Bone marrow (tissue), 2 donors: Measurements from ENCODE around the gene CCDC86.

Experiments used
- DNase-seq, 2 donors: peaks; one replicate each; lab custom pipeline; 2025; lab: John Stamatoyannopoulos, UW

The CCDC86 gene

DNA sequence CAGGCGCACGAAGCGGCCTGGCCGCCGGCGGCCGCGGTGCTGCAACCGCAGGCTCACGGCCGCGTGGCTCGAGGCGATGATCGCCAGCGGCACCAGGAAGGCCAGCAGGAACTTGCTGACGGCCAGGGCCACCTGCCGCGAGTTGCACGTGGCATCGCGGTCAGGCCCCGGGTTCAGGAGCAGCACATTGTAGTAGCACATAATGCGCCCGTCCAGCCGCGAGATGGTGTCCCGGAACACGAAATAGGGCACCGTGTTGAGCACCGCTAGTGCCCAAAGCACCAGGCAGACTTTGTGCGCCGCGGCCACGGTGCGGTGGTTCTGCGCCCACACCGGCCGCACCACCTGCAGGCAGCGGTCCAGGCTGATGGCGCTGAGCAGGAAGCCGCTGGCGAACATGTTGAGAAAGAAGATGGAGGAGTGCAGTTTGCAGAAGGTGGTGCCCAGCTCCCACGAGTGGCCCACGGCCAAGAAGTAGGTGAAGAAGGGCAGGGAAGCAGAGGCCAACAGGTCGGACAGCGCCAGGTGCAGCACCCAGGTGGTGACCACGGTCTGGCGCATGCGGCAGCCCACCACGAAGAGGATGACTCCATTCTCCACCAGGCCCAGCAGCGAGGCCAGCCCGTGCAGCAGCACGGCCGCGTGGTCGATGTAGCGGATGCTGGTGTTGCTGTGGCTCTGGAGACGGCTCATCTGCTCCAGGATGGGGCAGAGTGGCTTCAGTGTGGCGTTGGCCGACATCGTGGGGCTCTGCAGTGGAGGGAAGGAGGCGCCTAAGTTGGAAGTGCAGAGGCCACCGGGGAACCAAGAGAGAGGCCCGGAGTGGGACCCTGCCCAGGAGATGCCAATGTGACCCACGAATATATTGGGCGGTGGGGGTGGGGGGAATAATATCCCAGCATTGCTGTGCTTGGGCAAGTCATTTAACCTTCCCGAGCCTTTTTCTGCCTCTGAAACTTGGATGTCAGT, 11.4 kb downstream of the CCDC86 start:
- no peak for DNase-seq

DNA sequence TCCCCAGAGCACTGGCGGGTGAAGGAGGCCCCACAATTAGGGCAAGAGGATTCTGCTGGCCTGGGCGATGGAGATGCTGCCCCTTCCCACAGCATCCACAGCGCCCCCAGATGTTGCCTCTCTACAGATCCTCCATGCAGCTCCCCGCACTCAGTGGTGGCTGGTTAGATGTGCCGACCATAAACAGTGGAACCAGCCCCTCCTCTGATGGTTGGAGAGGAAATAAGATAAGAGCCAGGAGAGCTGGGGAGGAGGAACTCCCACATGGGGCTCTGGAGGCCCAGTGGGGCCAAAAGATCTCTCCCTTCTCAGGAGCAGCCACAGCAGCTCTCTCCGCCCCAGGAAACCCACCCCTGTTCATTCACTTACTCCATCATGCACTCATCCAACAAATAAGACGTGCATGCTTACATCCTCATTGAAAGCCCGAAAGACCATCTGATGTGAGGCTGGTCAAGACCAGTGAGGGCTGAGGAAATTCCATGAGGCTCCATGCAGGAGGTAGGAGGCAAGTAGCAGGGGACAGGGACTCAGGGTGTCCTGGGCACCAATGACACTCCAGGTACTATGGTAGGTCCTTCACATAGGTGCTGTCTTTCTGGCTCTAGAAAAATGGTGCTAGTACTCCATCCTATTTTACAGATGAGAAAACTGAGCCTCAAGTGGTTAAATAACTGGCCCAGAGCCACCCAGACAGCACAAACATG, 12.4 kb downstream of the CCDC86 start:
- no peak for DNase-seq

DNA sequence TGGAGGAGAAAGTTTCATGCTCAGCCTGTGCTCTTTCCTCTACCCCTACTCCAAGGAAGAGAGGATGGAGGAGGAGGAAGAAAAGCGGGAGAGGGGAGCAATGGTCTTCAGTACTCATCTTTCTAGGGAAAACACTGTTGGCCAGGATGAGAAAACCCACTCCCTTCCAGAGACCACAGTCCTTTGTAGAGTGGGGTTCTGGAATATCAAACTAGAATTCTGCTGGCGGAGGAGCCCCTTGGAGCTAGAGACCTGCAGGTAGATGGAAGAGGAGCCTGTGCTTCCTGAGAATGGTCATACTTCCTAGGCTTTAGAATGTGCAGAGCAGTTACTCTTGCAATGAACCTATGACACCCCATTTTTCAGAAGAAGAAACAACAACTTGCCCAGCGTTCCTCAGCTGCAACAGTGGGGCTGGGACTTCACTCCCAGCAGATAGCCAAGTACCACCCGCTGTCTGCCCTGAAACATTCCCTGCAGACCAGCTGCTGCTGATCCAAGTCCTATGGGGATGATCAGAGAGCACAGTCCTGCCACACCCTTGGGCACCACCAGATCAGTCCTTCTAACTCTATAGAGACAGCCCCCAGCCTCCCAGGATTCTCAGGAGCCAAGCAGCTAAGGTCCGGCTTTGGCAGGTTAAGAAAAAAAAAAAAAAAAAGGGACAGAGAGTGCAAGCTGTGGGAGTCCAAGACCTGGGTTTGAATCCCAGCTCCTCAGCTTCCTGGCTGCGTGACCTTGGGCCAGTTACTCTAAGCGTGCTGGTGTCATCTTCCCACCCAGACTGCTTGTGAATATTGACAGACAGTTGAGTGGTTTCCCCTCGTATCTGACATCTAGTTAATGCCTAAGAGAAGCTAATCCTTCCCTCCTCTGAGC, 13.2 kb downstream of the CCDC86 start:
- no peak for DNase-seq

GRCh38 chr11:60855726-60856633, 14.1 kb downstream of the CCDC86 start, which contains the start of gene PTGDR2:
TSS of gene PTGDR2 (minus strand) at chr11:60855950. CDS start at chr11:60853722, 2,228 bp downstream.
- DNase-seq = peak in 1 of 2 donors; percentile 18

GRCh38 chr11:60857378-60858232, 15.7 kb downstream of the CCDC86 start:
- DNase-seq = no peak

DNA sequence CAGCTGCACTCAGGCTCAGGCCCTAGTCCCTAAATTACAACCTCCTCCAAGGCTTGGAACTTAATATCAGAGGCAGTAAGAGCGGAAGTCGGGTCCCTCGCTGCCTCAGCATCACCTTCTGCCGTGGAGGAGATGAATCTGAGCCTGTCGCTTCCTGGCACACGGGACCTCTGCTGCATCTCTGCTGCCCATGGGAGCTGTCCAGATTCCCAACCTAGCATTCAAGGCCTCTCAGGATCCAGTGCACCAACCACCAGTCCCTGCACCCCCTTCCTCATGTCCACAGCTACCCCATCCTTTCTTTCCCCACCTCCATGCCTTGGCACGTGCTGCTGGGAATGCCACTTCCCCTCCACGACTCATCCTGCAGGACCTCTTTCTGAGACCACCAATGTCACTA, 16.3 kb downstream of the CCDC86 start:
- no peak for DNase-seq

DNA sequence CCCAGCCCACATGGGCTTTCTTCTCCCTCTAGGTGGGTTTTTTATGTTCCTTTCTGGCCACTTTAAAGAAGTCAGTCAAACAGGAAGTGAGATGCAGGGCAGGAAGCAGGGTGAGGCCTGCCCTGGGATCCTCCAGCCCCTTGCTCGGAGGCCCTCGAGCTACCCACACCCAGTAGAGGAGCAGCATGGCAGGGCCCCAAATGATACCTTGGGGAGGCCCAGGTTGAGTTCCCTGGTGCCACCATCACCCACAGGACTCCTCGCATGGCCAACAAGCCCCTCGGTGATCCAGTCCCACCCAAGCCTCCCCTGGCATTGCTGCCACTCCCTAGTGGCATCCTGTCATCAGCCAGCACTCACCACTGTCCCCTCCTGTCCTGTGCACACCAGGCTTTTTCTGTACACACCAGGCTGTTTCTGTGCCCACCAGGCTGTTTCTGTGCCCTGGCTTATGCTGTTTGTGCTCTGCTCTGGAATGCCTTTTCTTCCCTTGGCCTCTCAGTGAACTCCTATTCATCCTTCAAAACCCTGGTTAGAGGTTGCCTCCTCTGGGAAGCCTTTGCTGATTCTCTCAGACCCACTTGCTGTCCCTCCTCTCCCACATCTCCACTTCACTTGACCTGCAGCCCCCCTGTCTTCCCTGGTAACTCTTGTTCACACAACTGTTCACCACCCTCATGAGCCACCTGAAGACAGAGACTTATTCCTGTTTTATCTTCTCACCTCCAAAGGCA, 17.0 kb downstream of the CCDC86 start:
- DNase-seq = no peak

GRCh38 chr11:60859616-60860250, 17.8 kb downstream of the CCDC86 start:
- DNase-seq = no peak

GRCh38 chr11:60860943-60861342, 19.0 kb downstream of the CCDC86 start:
- DNase-seq = no peak

- DNase-seq = no peak
Measured at GRCh38 chr11:60862171-60862570, 20.3 kb downstream of the CCDC86 start.

DNA sequence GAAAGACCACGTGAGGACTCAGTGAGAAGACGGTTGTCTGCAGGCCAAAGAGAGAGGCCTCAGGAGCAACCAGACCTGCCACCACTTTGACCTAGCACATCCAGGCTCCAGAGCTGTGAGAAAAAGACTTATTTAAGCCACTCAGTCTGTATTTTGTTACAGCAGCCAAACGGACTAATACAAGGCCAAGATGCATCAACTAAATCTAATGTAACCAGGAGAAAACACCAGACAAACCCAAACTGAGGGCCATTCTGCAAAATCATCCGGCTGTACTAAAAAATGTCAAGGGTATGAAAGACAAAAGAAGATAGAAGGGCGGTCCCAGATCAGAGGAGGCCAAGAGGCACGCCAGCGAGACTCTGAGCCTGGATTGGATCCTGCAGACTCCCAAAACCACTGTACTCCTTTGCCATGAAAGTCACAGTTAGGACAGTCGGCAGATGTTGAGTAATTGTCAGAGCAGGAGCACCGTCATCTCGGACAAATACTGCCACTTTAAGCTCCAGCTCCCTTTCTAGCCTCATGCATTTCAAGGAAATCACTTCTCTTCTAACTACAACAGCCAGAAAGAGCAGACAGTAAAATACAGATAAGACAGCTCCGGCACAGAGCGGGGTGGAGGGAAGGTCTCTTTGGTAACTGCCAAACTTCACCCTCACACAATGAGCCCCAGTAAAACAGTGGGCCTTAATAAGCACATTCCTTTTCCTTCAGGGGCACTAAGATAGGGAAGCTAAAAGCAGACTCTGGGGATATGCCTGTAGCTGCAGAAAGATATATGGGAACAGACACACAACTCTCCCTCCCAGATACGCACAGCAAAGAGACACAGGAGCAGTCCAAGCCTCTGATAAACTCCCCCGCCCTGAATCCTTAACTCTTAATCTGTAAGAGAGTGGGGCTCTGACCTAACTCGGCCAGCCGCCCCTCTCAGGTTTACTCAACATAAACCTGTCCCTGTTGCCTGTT, 21.9 kb downstream of the CCDC86 start:
- DNase-seq = no peak

DNA sequence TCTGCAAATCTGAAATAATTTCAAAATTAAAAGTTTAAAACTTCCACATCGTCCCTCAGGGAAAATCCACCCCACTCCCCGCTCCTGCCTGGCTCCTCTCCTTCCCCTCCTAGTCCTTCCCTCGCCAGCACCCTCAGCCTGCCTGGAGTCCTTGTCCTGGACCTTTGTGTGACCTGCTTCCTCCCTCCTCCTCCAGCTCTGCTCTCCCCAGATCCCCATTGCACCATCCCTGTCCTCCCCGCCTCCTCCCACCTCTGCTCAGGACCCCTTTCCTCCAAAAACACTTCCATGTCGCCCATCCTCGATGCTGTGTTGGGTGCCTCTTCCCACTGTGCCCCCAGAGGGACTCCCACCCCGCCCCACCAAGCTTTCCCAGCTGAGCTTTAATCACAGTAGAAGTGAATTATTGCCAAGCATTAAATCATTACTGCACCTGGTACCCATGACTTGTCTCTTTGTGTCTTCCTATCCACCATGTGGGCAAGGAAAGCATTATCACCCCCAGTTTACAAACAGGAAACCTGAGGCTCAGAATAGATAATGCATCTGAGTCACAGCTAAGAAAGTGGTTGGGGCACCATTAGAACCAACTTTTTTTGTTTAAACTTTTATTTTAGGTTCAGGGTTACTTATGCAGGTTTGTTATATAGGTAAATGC, 23.1 kb downstream of the CCDC86 start:
- DNase-seq = peak in 1 of 2 donors; percentile 34

DNA sequence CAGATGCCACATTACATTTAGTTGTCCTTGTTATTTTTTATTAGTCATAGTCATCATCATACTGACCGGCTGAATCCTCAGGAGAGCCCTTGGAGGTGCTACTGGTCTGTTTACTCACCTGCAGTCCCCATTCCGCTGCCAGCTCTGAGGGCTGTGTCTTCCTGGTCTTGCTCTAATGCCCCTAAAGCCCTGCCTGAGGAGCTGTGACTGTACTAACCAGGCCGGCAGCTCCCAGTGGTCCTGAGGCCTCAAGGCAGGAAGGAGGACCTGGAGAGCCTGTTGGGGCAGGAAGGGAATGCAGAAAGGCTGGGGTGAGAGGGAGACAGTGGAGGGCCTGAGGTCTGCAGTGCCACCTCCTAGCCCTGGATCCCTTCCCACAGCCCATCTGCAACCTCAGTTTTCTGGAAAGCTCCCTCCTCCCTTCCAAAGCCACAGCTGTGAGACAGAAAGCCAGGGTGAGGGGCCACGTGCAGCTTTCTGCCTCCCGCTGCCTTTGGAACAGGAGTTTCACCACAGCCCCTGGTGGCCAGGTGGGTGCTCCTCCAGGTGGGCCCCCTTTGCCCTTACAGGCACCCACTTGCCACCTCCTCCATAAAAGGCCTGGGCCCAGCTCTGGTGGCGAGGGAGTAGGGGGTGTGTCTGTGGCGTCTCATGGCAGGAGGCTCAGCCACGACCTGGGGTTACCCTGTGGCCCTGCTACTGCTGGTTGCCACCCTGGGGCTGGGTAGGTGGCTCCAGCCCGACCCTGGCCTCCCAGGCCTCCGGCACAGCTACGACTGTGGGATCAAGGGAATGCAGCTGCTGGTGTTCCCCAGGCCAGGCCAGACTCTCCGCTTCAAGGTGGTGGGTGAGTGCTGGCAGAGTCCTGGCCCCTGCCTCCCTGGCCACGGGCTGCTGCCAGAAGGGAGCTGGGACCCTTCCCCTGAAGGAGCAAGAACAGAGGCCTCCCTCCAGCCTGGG, 25.3 kb downstream of the CCDC86 start, which contains the start of gene ZP1:
Gene ZP1 (plus strand): TSS at position 632 of the 960 bp plus-strand sequence. CDS start 20 bp downstream, at position 652.
- DNase-seq = no peak

GRCh38 chr11:60867871-60868681, 26.2 kb downstream of the CCDC86 start:
- DNase-seq = no peak
